ENCODE data around the gene CMPK1.
"Not testable (repeated sequence)": the region's sequence is repeated elsewhere in the genome, so short reads cannot be mapped to it uniquely, and the experiment has no call there.

CMPK1 gene

GRCh38 chr1:47333578-47333921 lies at the start of gene CMPK1:
Gene CMPK1 (plus strand): TSS chr1:47333790. CDS start chr1:47333946, 156 bp downstream.
- peak; percentile 81 for DNase-seq

- DNase-seq: not testable (repeated sequence)
Observed at GRCh38 chr1:47288116-47288515, 45.5 kb upstream of the CMPK1 start.

GRCh38 chr1:47294863-47295262 lies 38.7 kb upstream of the CMPK1 start:
- DNase-seq: not testable (repeated sequence)

GRCh38 chr1:47295579-47295978 lies 38.0 kb upstream of the CMPK1 start:
- DNase-seq: no peak

GRCh38 chr1:47298025-47298699 lies 35.4 kb upstream of the CMPK1 start:
- no peak for DNase-seq

- no peak for DNase-seq
Observed at GRCh38 chr1:47302472-47302871, 31.1 kb upstream of the CMPK1 start.

- DNase-seq: no peak
Observed at GRCh38 chr1:47309427-47309826, 24.2 kb upstream of the CMPK1 start.

GRCh38 chr1:47313915-47314664 lies 19.5 kb upstream of the CMPK1 start, which contains the start of gene STIL:
Gene STIL (minus strand): TSS chr1:47314147. CDS start chr1:47310319, 3,828 bp downstream.
- DNase-seq: peak; percentile 98

- DNase-seq: no peak
Observed at GRCh38 chr1:47317841-47318240, 15.7 kb upstream of the CMPK1 start.

GRCh38 chr1:47319968-47320367 lies 13.6 kb upstream of the CMPK1 start:
- not testable (repeated sequence) for DNase-seq

GRCh38 chr1:47323599-47324031 lies 10.0 kb upstream of the CMPK1 start:
- DNase-seq: no peak

- no peak for DNase-seq
Observed at GRCh38 chr1:47324682-47325081, 8.9 kb upstream of the CMPK1 start.

GRCh38 chr1:47325528-47325927 lies 8.1 kb upstream of the CMPK1 start:
- no peak for DNase-seq

- DNase-seq: no peak
Observed at GRCh38 chr1:47326271-47326670, 7.3 kb upstream of the CMPK1 start.

GRCh38 chr1:47328992-47329391 lies 4.6 kb upstream of the CMPK1 start:
- no peak for DNase-seq

- DNase-seq: no peak
Observed at GRCh38 chr1:47330212-47330611, 3.4 kb upstream of the CMPK1 start.

GRCh38 chr1:47331875-47332274 lies 1.7 kb upstream of the CMPK1 start:
- DNase-seq: no peak

- no peak for DNase-seq
Observed at GRCh38 chr1:47332779-47333577, 612 bp upstream of the CMPK1 start.

- DNase-seq: peak; percentile 70
Observed at GRCh38 chr1:47333922-47334764, 553 bp downstream of the CMPK1 start.

GRCh38 chr1:47334765-47335435 lies 1.3 kb downstream of the CMPK1 start:
- DNase-seq: no peak

- no peak for DNase-seq
Observed at GRCh38 chr1:47337350-47337749, 3.8 kb downstream of the CMPK1 start.

All from stimulated activated CD4-positive, alpha-beta T cell treated with anti-CD3 and anti-CD28 coated beads, Interleukin-4, amount 100 ng/mL, for 24 hours (primary cell).